ENCODE measurements around the gene SLC28A2.

DNA sequence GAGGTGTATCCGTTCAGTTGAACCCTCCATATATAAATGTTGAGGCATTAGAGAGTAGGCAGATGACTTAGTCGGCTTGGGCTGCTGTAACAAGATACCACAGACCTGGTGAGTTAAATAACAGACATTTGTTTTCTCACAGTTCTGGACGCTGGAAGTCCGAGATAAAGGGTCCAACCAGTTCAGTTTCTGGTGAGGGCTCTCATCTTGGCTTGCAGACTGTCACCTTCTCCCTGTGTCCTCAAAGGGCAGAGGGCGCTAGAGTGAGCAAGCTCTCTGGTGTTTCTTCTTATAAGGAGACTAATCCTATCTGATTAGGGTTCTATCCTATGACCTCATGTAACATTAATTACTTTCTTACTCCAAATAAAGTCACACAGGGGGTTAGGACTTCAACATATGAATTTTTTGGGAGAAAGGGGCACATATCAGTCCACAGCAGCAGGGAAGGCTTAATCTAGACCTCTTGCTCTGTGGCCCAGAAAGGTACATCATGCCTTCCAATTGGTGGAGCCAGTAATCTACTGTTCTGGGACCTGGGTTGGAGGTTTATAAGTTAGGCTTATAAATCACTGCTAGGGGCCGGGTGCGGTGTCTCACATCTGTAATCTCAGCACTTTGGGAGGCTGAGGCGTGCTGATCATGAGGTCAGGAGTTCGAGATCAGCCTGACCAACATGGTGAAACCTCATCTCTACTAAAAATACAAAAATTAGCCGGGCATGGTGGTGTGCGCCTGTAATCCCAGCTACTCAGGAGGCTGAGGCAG is 26.3 kb upstream of the SLC28A2 start:
- TF ChIP-seq, protein P1, sequence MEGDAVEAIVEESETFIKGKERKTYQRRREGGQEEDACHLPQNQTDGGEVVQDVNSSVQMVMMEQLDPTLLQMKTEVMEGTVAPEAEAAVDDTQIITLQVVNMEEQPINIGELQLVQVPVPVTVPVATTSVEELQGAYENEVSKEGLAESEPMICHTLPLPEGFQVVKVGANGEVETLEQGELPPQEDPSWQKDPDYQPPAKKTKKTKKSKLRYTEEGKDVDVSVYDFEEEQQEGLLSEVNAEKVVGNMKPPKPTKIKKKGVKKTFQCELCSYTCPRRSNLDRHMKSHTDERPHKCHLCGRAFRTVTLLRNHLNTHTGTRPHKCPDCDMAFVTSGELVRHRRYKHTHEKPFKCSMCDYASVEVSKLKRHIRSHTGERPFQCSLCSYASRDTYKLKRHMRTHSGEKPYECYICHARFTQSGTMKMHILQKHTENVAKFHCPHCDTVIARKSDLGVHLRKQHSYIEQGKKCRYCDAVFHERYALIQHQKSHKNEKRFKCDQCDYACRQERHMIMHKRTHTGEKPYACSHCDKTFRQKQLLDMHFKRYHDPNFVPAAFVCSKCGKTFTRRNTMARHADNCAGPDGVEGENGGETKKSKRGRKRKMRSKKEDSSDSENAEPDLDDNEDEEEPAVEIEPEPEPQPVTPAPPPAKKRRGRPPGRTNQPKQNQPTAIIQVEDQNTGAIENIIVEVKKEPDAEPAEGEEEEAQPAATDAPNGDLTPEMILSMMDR (conservative IDR thresholded peaks at IDR 0.05 in 1 of 2, IDR thresholded peaks at IDR 0.05 in 1 of 2; ENCODE audit: extremely low read depth in 1 of 2, insufficient read depth in 1 of 2, low read depth in 1 of 2, low read length in 2 of 2): no peak
- no peak for TF ChIP-seq EZH2 (IDR thresholded peaks at IDR 0.05; ENCODE audit: borderline replicate concordance, low read length)

All from mammary epithelial cell (primary cell).